ENCODE measurements around the gene GFOD2.

GRCh38 chr16:67741118-67741517 is 22.0 kb upstream of the GFOD2 start:
- TF ChIP-seq POLR2A (IDR thresholded peaks at IDR 0.05; ENCODE audit: low read depth) (no peak), POLR2AphosphoS5 (IDR thresholded peaks at IDR 0.05) (no peak)
